ENCODE results near the gene CRYGB.

DNA sequence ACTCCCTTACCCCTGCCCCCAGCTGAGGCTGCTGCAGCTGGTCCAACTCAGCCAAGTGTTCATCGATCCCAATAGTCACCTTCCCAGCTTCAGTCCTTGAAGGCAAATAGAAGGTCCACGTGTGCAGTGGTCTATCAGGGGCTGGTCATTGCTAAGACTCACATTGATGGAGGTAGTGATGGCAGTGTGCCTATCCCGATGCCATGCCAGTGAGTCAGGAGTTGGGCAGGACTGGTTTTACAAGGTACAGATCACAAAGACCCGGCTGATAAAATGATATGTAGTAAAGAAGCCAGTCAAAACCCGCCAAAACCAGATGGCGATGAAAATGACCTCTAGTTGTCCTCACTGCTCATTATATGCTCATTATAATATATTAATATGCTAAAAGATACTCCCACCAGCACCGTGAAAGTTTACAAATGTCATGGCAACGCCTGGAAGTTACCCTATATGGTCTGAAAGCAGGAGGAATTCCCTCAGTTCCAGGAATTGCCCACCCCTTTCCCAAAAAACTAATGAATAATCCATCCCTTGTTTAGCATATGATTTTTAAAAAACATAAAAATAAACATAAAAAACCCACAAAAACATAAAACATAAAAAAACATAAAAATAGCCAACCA, 46.8 kb upstream of the CRYGB start:
- TF ChIP-seq EZH2 (IDR thresholded peaks at IDR 0.05; ENCODE audit: insufficient read depth, poor library complexity, severe bottlenecking) (no peak), EZH2phosphoT487 (IDR thresholded peaks at IDR 0.05; ENCODE audit: insufficient read depth, low read depth) (no peak)
